Sigmoid colon (tissue), 4 donors: Measurements from ENCODE around the gene YWHAG.

Source experiments
- POLR2A ChIP-seq, 2 donors: fragments of 450-650 bp; IDR thresholded peaks; one replicate each; pipeline ENCODE4 v1.6.1; 2016; ENCODE audit warnings: antibody characterized with exemption in 2 of 2, mild to moderate bottlenecking in 2 of 2, moderate library complexity in 2 of 2
- POLR2AphosphoS5 ChIP-seq, 4 donors: sonication (generic); formaldehyde crosslinking; IDR thresholded peaks; one replicate each; pipeline ENCODE4 v1.6.1; 2017; ENCODE audit warnings: antibody characterized with exemption in 4 of 4
- TF ChIP-seq, protein P1 (sequence below), 4 experiments: fragments of 450-650 bp in 3 of 4; fragments of 200-600 bp in 1 of 4; IDR thresholded peaks; one replicate each; pipeline ENCODE4 v1.5.1; 2016 to 2019; ENCODE audit warnings: antibody characterized with exemption in 4 of 4, mild to moderate bottlenecking in 3 of 4, moderate library complexity in 2 of 4

DNA sequence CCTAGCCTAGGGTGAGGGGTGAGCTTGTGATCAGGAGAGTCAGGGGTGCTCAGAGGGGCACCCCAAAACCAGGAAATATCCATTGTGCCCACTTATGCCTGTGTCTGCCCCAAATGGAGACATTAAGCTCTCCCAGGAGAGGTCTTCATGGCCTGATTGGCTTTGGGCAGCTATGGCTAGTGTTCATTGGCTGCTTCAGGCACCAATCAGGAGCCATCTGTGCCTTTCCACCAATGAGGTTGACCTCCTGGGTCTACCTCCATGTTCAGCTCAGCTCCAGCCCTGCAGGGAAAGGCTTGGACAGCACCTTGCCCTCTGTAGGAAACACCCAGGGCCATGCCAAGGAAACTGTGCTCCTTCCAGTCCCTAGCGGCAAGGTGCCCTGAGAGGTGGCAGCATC, 80.3 kb downstream of the YWHAG start:
- TF ChIP-seq POLR2A (IDR thresholded peaks at IDR 0.05): no peak
- TF ChIP-seq, protein P1, sequence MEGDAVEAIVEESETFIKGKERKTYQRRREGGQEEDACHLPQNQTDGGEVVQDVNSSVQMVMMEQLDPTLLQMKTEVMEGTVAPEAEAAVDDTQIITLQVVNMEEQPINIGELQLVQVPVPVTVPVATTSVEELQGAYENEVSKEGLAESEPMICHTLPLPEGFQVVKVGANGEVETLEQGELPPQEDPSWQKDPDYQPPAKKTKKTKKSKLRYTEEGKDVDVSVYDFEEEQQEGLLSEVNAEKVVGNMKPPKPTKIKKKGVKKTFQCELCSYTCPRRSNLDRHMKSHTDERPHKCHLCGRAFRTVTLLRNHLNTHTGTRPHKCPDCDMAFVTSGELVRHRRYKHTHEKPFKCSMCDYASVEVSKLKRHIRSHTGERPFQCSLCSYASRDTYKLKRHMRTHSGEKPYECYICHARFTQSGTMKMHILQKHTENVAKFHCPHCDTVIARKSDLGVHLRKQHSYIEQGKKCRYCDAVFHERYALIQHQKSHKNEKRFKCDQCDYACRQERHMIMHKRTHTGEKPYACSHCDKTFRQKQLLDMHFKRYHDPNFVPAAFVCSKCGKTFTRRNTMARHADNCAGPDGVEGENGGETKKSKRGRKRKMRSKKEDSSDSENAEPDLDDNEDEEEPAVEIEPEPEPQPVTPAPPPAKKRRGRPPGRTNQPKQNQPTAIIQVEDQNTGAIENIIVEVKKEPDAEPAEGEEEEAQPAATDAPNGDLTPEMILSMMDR (IDR thresholded peaks at IDR 0.05): no peak
- TF ChIP-seq POLR2AphosphoS5 (IDR thresholded peaks at IDR 0.05): no peak
